Measurements from ENCODE around the gene ANKLE1. TPM values are rescaled to one million over a fixed set of nuclear protein-coding genes. Genes with fewer than 3 reads are reported as not detected.

The ANKLE1 gene
- total RNA-seq, 1 experiment from 2014 or later, result 16.5 TPM

DNA sequence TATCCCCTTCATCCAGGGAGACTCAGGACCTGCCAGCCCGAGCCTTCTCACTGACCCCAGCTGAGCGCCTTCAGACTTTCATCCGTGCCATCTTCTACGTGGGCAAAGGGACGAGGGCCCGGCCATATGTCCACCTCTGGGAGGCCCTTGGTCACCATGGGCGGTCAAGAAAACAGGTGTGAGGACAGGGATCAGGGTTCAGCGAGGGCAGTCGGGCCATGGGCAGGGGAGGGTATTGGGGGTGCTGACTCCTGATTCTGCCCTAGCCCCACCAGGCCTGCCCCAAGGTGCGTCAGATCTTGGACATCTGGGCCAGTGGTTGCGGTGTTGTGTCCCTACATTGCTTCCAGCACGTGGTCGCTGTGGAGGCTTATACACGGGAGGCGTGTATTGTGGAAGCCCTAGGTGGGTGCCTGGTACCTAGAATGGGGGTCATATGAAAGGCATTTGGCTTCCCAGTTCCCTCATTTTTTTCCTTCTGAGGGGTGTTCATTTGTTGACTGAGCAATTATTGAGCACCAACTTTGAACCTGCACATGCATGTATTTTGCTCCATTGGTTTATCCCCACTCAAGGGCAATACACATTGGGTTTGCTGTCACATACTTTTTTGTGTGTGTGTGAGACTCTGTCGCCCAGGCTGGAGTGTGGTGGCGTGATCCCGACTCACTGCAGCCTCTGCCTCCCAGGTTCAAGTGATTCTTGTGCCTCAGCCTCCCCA lies 3.9 kb downstream of the ANKLE1 start:
- H2AFZ ChIP-seq (ENCODE audit: low read length), result no peak overlapping the region
- no peak for DNase-seq
- H3K79me1 ChIP-seq (ENCODE audit: insufficient read depth, low read depth, low read length, poor library complexity, severe bottlenecking), result no peaks in the 10 kb centered on the region
- H3K9me3 ChIP-seq (ENCODE audit: control insufficient read depth, low read depth, low read length), result no peaks in the 10 kb centered on the region
- no peak overlapping the region for H4K91ac ChIP-seq (ENCODE audit: insufficient read length, low read depth, low read length)
- no peak overlapping the region for H3K4me2 ChIP-seq (ENCODE audit: insufficient read depth, insufficient read length, low read length)
- H2AK5ac ChIP-seq (ENCODE audit: insufficient read length, low read length), result no peak overlapping the region
- H4K5ac ChIP-seq (ENCODE audit: insufficient read length, low read depth, low read length), result no peak overlapping the region
- no peak overlapping the region for H2BK120ac ChIP-seq (ENCODE audit: low read depth, low read length, poor library complexity, severe bottlenecking)
- no peak overlapping the region for H4K8ac ChIP-seq (replicated peaks; ENCODE audit: insufficient read length, low read depth, low read length)
- peaks cover 4 to 9% of the 10 kb centered on the region in 2 experiments; a peak in 2 of 4 replicates for H3K4me1 Mint-ChIP-seq
- no peaks in the 10 kb centered on the region; a peak in 1 of 5 replicates for H3K9me3 Mint-ChIP-seq
- no peak overlapping the region for H2BK12ac ChIP-seq (ENCODE audit: insufficient read length, low read depth, low read length)
- H4K20me1 ChIP-seq (ENCODE audit: control insufficient read depth, insufficient read depth, insufficient read length), result peaks cover 4% of the 10 kb centered on the region
- H3K27me3 Mint-ChIP-seq (ENCODE audit: low read depth), result peaks cover 7% of the 10 kb centered on the region
- no peak overlapping the region for H2BK5ac ChIP-seq (ENCODE audit: insufficient read length, low read length)
- TF ChIP-seq, protein P1, sequence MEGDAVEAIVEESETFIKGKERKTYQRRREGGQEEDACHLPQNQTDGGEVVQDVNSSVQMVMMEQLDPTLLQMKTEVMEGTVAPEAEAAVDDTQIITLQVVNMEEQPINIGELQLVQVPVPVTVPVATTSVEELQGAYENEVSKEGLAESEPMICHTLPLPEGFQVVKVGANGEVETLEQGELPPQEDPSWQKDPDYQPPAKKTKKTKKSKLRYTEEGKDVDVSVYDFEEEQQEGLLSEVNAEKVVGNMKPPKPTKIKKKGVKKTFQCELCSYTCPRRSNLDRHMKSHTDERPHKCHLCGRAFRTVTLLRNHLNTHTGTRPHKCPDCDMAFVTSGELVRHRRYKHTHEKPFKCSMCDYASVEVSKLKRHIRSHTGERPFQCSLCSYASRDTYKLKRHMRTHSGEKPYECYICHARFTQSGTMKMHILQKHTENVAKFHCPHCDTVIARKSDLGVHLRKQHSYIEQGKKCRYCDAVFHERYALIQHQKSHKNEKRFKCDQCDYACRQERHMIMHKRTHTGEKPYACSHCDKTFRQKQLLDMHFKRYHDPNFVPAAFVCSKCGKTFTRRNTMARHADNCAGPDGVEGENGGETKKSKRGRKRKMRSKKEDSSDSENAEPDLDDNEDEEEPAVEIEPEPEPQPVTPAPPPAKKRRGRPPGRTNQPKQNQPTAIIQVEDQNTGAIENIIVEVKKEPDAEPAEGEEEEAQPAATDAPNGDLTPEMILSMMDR (conservative IDR thresholded peaks at IDR 0.05), result no peak
- no peak overlapping the region for H2BK20ac ChIP-seq (ENCODE audit: low read depth, low read length, poor library complexity, severe bottlenecking)
- H3K36me3 Mint-ChIP-seq (ENCODE audit: insufficient read depth in 1 of 3, low read depth in 3 of 3), result peaks cover 18 to 24% (median 24%) of the 10 kb centered on the region in 3 experiments
- H3K4me3 Mint-ChIP-seq, result no peak overlapping the region
- H3K23me2 ChIP-seq (ENCODE audit: insufficient read length, low read depth, low read length, poor library complexity, severe bottlenecking), result peaks cover 5% of the 10 kb centered on the region
- H3T11ph ChIP-seq (ENCODE audit: low read length), result no peak overlapping the region
- no peaks in the 10 kb centered on the region; the same call in 1 of the 2 replicates for H3K27me3 ChIP-seq (ENCODE audit: insufficient read depth, low read length)
- no peak overlapping the region for H3K4ac ChIP-seq (ENCODE audit: low read depth, low read length)
- no peak overlapping the region for H3K56ac ChIP-seq (ENCODE audit: insufficient read length, low read depth, low read length)
- no peaks in the 10 kb centered on the region for H3K79me2 ChIP-seq (ENCODE audit: insufficient read depth, low read length)
- no peak overlapping the region for H3K27ac ChIP-seq (ENCODE audit: insufficient read length, low read depth, low read length)
- no peak overlapping the region for H3K27ac Mint-ChIP-seq
- H3K9ac ChIP-seq (ENCODE audit: extremely low read depth, insufficient read length, low read length), result no peak overlapping the region
- H3K14ac ChIP-seq (ENCODE audit: insufficient read depth, low read length), result no peak overlapping the region
- no peaks in the 10 kb centered on the region for H3K4me1 ChIP-seq (ENCODE audit: insufficient read depth, low read length)
- no CpG with 5 or more reads among the region's 18 CpGs for WGBS (ENCODE audit: extremely low coverage, insufficient read length, low lambda C conversion rate)
- no peak overlapping the region for H2BK15ac ChIP-seq (ENCODE audit: low read depth, low read length)
- no peak overlapping the region for H3K23ac ChIP-seq (ENCODE audit: insufficient read length, low read depth, low read length)
- no peak overlapping the region for H3K18ac ChIP-seq (ENCODE audit: insufficient read length, low read depth, low read length)

Measured in H9 (cell line).